Sigmoid colon (tissue), 4 donors: ENCODE measurements around the gene OR8G5.

Experiments
- EP300 ChIP-seq, 4 donors: sonication (generic); formaldehyde crosslinking; IDR thresholded peaks; one replicate each; pipeline ENCODE4 v1.6.1; 2017; ENCODE audit warnings: antibody characterized with exemption in 4 of 4
- POLR2AphosphoS5 ChIP-seq, 4 donors: sonication (generic); formaldehyde crosslinking; IDR thresholded peaks; one replicate each; pipeline ENCODE4 v1.6.1; 2017; ENCODE audit warnings: antibody characterized with exemption in 4 of 4
- TF ChIP-seq, protein P1 (sequence below), 4 experiments: fragments of 450-650 bp in 3 of 4; fragments of 200-600 bp in 1 of 4; IDR thresholded peaks; one replicate each; pipeline ENCODE4 v1.5.1; 2016 to 2019; ENCODE audit warnings: antibody characterized with exemption in 4 of 4, mild to moderate bottlenecking in 3 of 4, moderate library complexity in 2 of 4

DNA sequence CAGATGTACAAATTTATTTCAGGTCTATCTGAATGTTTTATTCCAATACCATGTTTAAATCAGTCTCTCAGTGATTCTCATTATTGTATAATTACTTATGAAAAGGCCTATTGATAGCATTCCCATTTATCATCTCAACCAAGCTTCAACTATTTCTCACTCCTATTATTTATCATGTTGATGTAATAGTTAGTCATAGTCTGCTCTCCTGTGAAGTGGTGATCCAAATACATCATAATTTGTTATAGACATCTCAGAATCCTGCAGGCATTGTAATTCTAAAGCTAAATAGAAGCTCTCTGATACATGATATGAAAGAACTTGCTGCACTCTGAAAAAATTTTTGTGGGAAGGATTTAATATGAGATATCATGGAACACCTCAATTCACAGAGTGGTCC is 37.0 kb upstream of the OR8G5 start:
- TF ChIP-seq EP300 (IDR thresholded peaks at IDR 0.05) (no peak), POLR2AphosphoS5 (IDR thresholded peaks at IDR 0.05) (no peak)
- TF ChIP-seq, protein P1, sequence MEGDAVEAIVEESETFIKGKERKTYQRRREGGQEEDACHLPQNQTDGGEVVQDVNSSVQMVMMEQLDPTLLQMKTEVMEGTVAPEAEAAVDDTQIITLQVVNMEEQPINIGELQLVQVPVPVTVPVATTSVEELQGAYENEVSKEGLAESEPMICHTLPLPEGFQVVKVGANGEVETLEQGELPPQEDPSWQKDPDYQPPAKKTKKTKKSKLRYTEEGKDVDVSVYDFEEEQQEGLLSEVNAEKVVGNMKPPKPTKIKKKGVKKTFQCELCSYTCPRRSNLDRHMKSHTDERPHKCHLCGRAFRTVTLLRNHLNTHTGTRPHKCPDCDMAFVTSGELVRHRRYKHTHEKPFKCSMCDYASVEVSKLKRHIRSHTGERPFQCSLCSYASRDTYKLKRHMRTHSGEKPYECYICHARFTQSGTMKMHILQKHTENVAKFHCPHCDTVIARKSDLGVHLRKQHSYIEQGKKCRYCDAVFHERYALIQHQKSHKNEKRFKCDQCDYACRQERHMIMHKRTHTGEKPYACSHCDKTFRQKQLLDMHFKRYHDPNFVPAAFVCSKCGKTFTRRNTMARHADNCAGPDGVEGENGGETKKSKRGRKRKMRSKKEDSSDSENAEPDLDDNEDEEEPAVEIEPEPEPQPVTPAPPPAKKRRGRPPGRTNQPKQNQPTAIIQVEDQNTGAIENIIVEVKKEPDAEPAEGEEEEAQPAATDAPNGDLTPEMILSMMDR (IDR thresholded peaks at IDR 0.05), result no peak
